ENCODE measurements around the gene FLACC1. TPM values are rescaled to one million over a fixed set of nuclear protein-coding genes. Genes with fewer than 3 reads are reported as not detected.

Gene FLACC1
- total RNA-seq, 1 donor from 2014 or later, result 1.2 TPM

- Mint-ChIP-seq H3K27ac (ENCODE audit: unreplicated experiment) (no peak overlapping the region), H3K27me3 (ENCODE audit: unreplicated experiment) (no peaks in the 10 kb centered on the region), H3K4me1 (ENCODE audit: low read depth, unreplicated experiment) (no peaks in the 10 kb centered on the region), H3K4me3 (ENCODE audit: unreplicated experiment) (no peak overlapping the region), H3K36me3 (ENCODE audit: unreplicated experiment) (peaks cover 5% of the 10 kb centered on the region), H3K9me3 (ENCODE audit: unreplicated experiment) (no peaks in the 10 kb centered on the region)
- no peak for DNase-seq
- no peak for TF ChIP-seq CTCF (IDR thresholded peaks at IDR 0.05; ENCODE audit: partially characterized antibody, unreplicated experiment)
Observed at GRCh38 chr2:201353116-201353515, 4.0 kb downstream of the FLACC1 start.

- TF ChIP-seq CTCF (IDR thresholded peaks at IDR 0.05; ENCODE audit: partially characterized antibody, unreplicated experiment), result no peak
- no peak for DNase-seq
- H3K4me1 Mint-ChIP-seq (ENCODE audit: low read depth, unreplicated experiment), result peaks cover 3% of the 10 kb centered on the region
- no peak overlapping the region for H3K4me3 Mint-ChIP-seq (ENCODE audit: unreplicated experiment)
- H3K36me3 Mint-ChIP-seq (ENCODE audit: unreplicated experiment), result peaks cover 5% of the 10 kb centered on the region
- peaks cover 2% of the 10 kb centered on the region for H3K9me3 Mint-ChIP-seq (ENCODE audit: unreplicated experiment)
- no peak overlapping the region for H3K27ac Mint-ChIP-seq (ENCODE audit: unreplicated experiment)
- no peaks in the 10 kb centered on the region for H3K27me3 Mint-ChIP-seq (ENCODE audit: unreplicated experiment)
Observed at GRCh38 chr2:201350879-201351278, 6.3 kb downstream of the FLACC1 start.

GRCh38 chr2:201349601-201350000, 7.5 kb downstream of the FLACC1 start:
- Mint-ChIP-seq H3K27me3 (ENCODE audit: unreplicated experiment) (no peaks in the 10 kb centered on the region), H3K27ac (ENCODE audit: unreplicated experiment) (no peak overlapping the region), H3K4me1 (ENCODE audit: low read depth, unreplicated experiment) (peaks cover 10% of the 10 kb centered on the region), H3K36me3 (ENCODE audit: unreplicated experiment) (peaks cover 8% of the 10 kb centered on the region), H3K4me3 (ENCODE audit: unreplicated experiment) (no peak overlapping the region), H3K9me3 (ENCODE audit: unreplicated experiment) (peaks cover 2% of the 10 kb centered on the region)
- no peak for TF ChIP-seq CTCF (IDR thresholded peaks at IDR 0.05; ENCODE audit: partially characterized antibody, unreplicated experiment)
- DNase-seq, result no peak

- no peak for TF ChIP-seq CTCF (IDR thresholded peaks at IDR 0.05; ENCODE audit: partially characterized antibody, unreplicated experiment)
- Mint-ChIP-seq H3K9me3 (ENCODE audit: unreplicated experiment) (peaks cover 2% of the 10 kb centered on the region), H3K36me3 (ENCODE audit: unreplicated experiment) (peaks cover 5% of the 10 kb centered on the region), H3K4me3 (ENCODE audit: unreplicated experiment) (no peak overlapping the region), H3K27me3 (ENCODE audit: unreplicated experiment) (no peaks in the 10 kb centered on the region), H3K27ac (ENCODE audit: unreplicated experiment) (no peak overlapping the region), H3K4me1 (ENCODE audit: low read depth, unreplicated experiment) (peaks cover 13% of the 10 kb centered on the region)
- no peak for DNase-seq
Observed at GRCh38 chr2:201348758-201349157, 8.4 kb downstream of the FLACC1 start.

GRCh38 chr2:201347138-201347537, 10.0 kb downstream of the FLACC1 start:
- peaks cover 5% of the 10 kb centered on the region for H3K36me3 Mint-ChIP-seq (ENCODE audit: unreplicated experiment)
- H3K9me3 Mint-ChIP-seq (ENCODE audit: unreplicated experiment), result peaks cover 5% of the 10 kb centered on the region
- peaks cover 20% of the 10 kb centered on the region for H3K4me1 Mint-ChIP-seq (ENCODE audit: low read depth, unreplicated experiment)
- no peaks in the 10 kb centered on the region for H3K27me3 Mint-ChIP-seq (ENCODE audit: unreplicated experiment)
- H3K27ac Mint-ChIP-seq (ENCODE audit: unreplicated experiment), result no peak overlapping the region
- H3K4me3 Mint-ChIP-seq (ENCODE audit: unreplicated experiment), result no peak overlapping the region
- TF ChIP-seq CTCF (IDR thresholded peaks at IDR 0.05; ENCODE audit: partially characterized antibody, unreplicated experiment), result no peak
- DNase-seq, result no peak

All from glutamatergic neuron (in vitro differentiated cells).